Measurements from ENCODE around the gene USP3. TPM values are rescaled to one million over a fixed set of nuclear protein-coding genes. Genes with fewer than 3 reads are reported as not detected.

USP3 gene
- total and polyA plus RNA-seq, 2 of the 13 experiments (the other 11 are each of a cell fraction or from before 2014, with no cell fraction given): 14.3 to 61.2 TPM

GRCh38 chr15:63463036-63463435 is 41.4 kb upstream of the USP3 start (continued):
- TF ChIP-seq ZNF552 (CRISPR knock-in tag; IDR thresholded peaks at IDR 0.05; ENCODE audit: borderline replicate concordance) (no peak), ARID2 (CRISPR knock-in tag; IDR thresholded peaks at IDR 0.05; ENCODE audit: borderline replicate concordance) (no peak), REST (IDR thresholded peaks at IDR 0.05; ENCODE audit: borderline replicate concordance in 1 of 2, low read depth in 1 of 2, low read length in 2 of 2) (no peak)

DNA sequence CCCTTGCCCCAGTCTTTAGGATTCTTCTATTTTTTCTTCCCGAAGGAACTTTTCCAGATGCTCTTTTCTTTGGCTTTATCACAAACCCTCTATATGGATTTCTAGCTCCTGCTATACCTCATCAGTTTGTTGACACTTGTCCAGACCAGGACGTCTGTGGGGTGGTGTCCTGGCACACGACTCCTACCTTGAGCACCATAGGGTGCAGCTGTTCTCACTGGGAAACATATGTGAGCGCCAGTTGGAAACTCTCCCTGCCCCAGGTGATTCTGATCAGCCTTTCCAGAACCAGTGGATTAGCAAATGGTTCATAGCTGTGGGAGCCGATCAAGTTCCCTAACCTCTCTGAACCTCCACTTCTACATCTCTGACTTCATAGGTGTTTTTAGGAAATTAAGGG is 40.6 kb upstream of the USP3 start:
- Histone ChIP-seq H3K27me3 (ENCODE audit: control insufficient read depth in 1 of 2, insufficient read depth in 2 of 2, low read length in 2 of 2) (no peaks in the 10 kb centered on the region; a peak in 1 of 5 replicates), H3K79me2 (ENCODE audit: insufficient read depth, low read length) (no peaks in the 10 kb centered on the region), H3K9me3 (ENCODE audit: low read length) (no peaks in the 10 kb centered on the region), H3K36me3 (replicated peaks in 1 of 2; ENCODE audit: control insufficient read depth in 1 of 2, insufficient read depth in 2 of 2, low read length in 2 of 2) (no peaks in the 10 kb centered on the region), H3K4me1 (ENCODE audit: insufficient read depth, low read length) (peaks cover 82% of the 10 kb centered on the region), H2AFZ (ENCODE audit: low read length) (no peak overlapping the region), H4K20me1 (ENCODE audit: insufficient read depth, low read length) (no peaks in the 10 kb centered on the region), H3K27ac (ENCODE audit: extremely low read length, insufficient read depth, low read length) (no peak overlapping the region), H3K4me2 (ENCODE audit: low read depth, low read length) (no peak overlapping the region), H3K4me3 (replicated peaks in 1 of 3; ENCODE audit: insufficient read depth in 1 of 3, low read depth in 2 of 3, low read length in 3 of 3) (no peak overlapping the region), H3K9ac (ENCODE audit: insufficient read depth, low read depth, low read length) (no peak overlapping the region)
- POLR2A ChIA-PET: no interaction called here
- intact Hi-C loops (cut with micrococcal nuclease; ENCODE audit: unreplicated experiment) (loop anchor here (5.0 kb wide), 1 partner anchor 176 kb away; no protein-coding TSS in a partner anchor), in situ Hi-C loops (cut with HindIII; ENCODE audit: extremely low pct_ligation_motif_present, low pct_unique_long_range_greater_than_20kb) (no loop called here)
- CTCF ChIA-PET (ENCODE audit: low intra/inter-chr PET ratio, low total read pairs): no interaction called here
- no peak for DNase-seq (ENCODE audit: low spot score)
- ATAC-seq: no peak
- BruUV-seq (replicated peaks): no TSS peak
- WGBS (ENCODE audit: low lambda C conversion rate): 54% methylated on average over 5 of the region's 5 CpGs
- no peak for FAIRE-seq
- TF ChIP-seq CBX5 (CRISPR knock-in tag; IDR thresholded peaks at IDR 0.05; ENCODE audit: borderline replicate concordance): no peak
- no peak for TF ChIP-seq KDM5B (CRISPR knock-in tag; IDR thresholded peaks at IDR 0.05; ENCODE audit: borderline replicate concordance)
- TF ChIP-seq ZNF761 (CRISPR knock-in tag; conservative IDR thresholded peaks at IDR 0.05): no peak
- TF ChIP-seq POLR2AphosphoS2 (IDR thresholded peaks at IDR 0.05; ENCODE audit: low read depth, low read length): no peak
- TF ChIP-seq, protein P1, sequence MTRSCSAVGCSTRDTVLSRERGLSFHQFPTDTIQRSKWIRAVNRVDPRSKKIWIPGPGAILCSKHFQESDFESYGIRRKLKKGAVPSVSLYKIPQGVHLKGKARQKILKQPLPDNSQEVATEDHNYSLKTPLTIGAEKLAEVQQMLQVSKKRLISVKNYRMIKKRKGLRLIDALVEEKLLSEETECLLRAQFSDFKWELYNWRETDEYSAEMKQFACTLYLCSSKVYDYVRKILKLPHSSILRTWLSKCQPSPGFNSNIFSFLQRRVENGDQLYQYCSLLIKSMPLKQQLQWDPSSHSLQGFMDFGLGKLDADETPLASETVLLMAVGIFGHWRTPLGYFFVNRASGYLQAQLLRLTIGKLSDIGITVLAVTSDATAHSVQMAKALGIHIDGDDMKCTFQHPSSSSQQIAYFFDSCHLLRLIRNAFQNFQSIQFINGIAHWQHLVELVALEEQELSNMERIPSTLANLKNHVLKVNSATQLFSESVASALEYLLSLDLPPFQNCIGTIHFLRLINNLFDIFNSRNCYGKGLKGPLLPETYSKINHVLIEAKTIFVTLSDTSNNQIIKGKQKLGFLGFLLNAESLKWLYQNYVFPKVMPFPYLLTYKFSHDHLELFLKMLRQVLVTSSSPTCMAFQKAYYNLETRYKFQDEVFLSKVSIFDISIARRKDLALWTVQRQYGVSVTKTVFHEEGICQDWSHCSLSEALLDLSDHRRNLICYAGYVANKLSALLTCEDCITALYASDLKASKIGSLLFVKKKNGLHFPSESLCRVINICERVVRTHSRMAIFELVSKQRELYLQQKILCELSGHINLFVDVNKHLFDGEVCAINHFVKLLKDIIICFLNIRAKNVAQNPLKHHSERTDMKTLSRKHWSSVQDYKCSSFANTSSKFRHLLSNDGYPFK (CRISPR knock-in tag; IDR thresholded peaks at IDR 0.05; ENCODE audit: borderline replicate concordance): no peak

Data from HepG2 (cell line).